ENCODE data around the gene RYR2.
A peak's percentile ranks its signal among the peaks of the same experiment; 100 is the strongest.

RYR2 gene

GRCh38 chr1:237878406-237878805 is 836.4 kb downstream of the RYR2 start:
- DNase-seq: no peak

GRCh38 chr1:237879195-237879594 is 837.2 kb downstream of the RYR2 start:
- DNase-seq: peak; percentile 74
